Measurements from ENCODE around the gene PSD4.

The PSD4 gene

GRCh38 chr2:113171334-113172075 lies 2.3 kb upstream of the PSD4 start:
- no peaks in the 10 kb centered on the region for H3K27me3 ChIP-seq (replicated peaks; ENCODE audit: insufficient read depth, low read length)
- peaks cover 22% of the 10 kb centered on the region; the same call in 1 of the 2 replicates for H3F3A ChIP-seq (ENCODE audit: insufficient read depth, low read length)
- TF ChIP-seq CTCF (IDR thresholded peaks at IDR 0.05; ENCODE audit: low read length): no peak
- no peak for TF ChIP-seq EZH2phosphoT487 (IDR thresholded peaks at IDR 0.05; ENCODE audit: low read length)
- no peak for TF ChIP-seq EZH2 (optimal IDR thresholded peaks at IDR 0.05; ENCODE audit: low read depth, low read length)
- no peak overlapping the region for H2AFZ ChIP-seq (ENCODE audit: low read length)
- H3K79me2 ChIP-seq (ENCODE audit: low read length): peaks cover 28% of the 10 kb centered on the region
- no peaks in the 10 kb centered on the region for H3K9me2 ChIP-seq (replicated peaks; ENCODE audit: insufficient read depth, low read length)
- no peak overlapping the region for H3K4me2 ChIP-seq (ENCODE audit: low read depth, low read length)
- peaks cover 18% of the 10 kb centered on the region for H3K4me1 ChIP-seq (ENCODE audit: low read length)
- no peak for DNase-seq
- H3K9ac ChIP-seq (ENCODE audit: low read length): no peak overlapping the region
- no peaks in the 10 kb centered on the region for H3K9me3 ChIP-seq (replicated peaks; ENCODE audit: insufficient read depth, low read length)
- no peak overlapping the region for H3K27ac ChIP-seq (ENCODE audit: low read length)
- H3K4me3 ChIP-seq (ENCODE audit: low read length): no peak overlapping the region
- 0 out of 2 replicates have a peak, but pooled peaks cover under 1% of the 10 kb centered on the region for H4K20me1 ChIP-seq (ENCODE audit: insufficient read depth, low read length)
- H3K36me3 ChIP-seq (replicated peaks; ENCODE audit: insufficient read depth, low read length): no peaks in the 10 kb centered on the region

- Histone ChIP-seq H3K4me2 (ENCODE audit: low read depth, low read length) (peak overlapping the region; percentile 98), H3K36me3 (replicated peaks; ENCODE audit: insufficient read depth, low read length) (no peaks in the 10 kb centered on the region; the same call in 1 of the 2 replicates), H3K4me1 (ENCODE audit: low read length) (peaks cover 19% of the 10 kb centered on the region), H3K27ac (ENCODE audit: low read length) (peak overlapping the region; percentile 71; the same call in 1 of the 2 replicates), H3K9me2 (replicated peaks; ENCODE audit: insufficient read depth, low read length) (no peaks in the 10 kb centered on the region), H3K27me3 (replicated peaks; ENCODE audit: insufficient read depth, low read length) (no peaks in the 10 kb centered on the region), H3K4me3 (ENCODE audit: low read length) (peak overlapping the region; percentile 94; the same call in 1 of the 2 replicates), H3K79me2 (ENCODE audit: low read length) (peaks cover 42% of the 10 kb centered on the region), H3K9ac (ENCODE audit: low read length) (peak overlapping the region; percentile 74; the same call in 1 of the 2 replicates), H2AFZ (ENCODE audit: low read length) (peak overlapping the region; percentile 75), H3K9me3 (replicated peaks; ENCODE audit: insufficient read depth, low read length) (no peaks in the 10 kb centered on the region), H4K20me1 (ENCODE audit: insufficient read depth, low read length) (peaks cover 10% of the 10 kb centered on the region; the same call in 1 of the 2 replicates), H3F3A (ENCODE audit: insufficient read depth, low read length) (peaks cover 22% of the 10 kb centered on the region; the same call in 1 of the 2 replicates)
- TF ChIP-seq EZH2phosphoT487 (IDR thresholded peaks at IDR 0.05; ENCODE audit: low read length): no peak
- TF ChIP-seq EZH2 (optimal IDR thresholded peaks at IDR 0.05; ENCODE audit: low read depth, low read length): no peak
- TF ChIP-seq CTCF (IDR thresholded peaks at IDR 0.05; ENCODE audit: low read length): no peak
- no peak for DNase-seq
Observed at GRCh38 chr2:113172721-113173541, 840 bp upstream of the PSD4 start.

GRCh38 chr2:113174376-113174750 lies 592 bp downstream of the PSD4 start:
- H3K79me2 ChIP-seq (ENCODE audit: low read length): peaks cover 56% of the 10 kb centered on the region
- no peaks in the 10 kb centered on the region; the same call in 1 of the 2 replicates for H3K36me3 ChIP-seq (replicated peaks; ENCODE audit: insufficient read depth, low read length)
- H3K4me1 ChIP-seq (ENCODE audit: low read length): peaks cover 19% of the 10 kb centered on the region
- peak overlapping the region; percentile 94 for H3K4me3 ChIP-seq (ENCODE audit: low read length)
- H3K27ac ChIP-seq (ENCODE audit: low read length): peak overlapping the region; percentile 71; the same call in 1 of the 2 replicates
- TF ChIP-seq CTCF (IDR thresholded peaks at IDR 0.05; ENCODE audit: low read length): peak; percentile 27
- TF ChIP-seq EZH2 (optimal IDR thresholded peaks at IDR 0.05; ENCODE audit: low read depth, low read length): no peak
- H3K9ac ChIP-seq (ENCODE audit: low read length): peak overlapping the region; percentile 74
- no peaks in the 10 kb centered on the region for H3K27me3 ChIP-seq (replicated peaks; ENCODE audit: insufficient read depth, low read length)
- peak overlapping the region; percentile 98 for H3K4me2 ChIP-seq (ENCODE audit: low read depth, low read length)
- no peaks in the 10 kb centered on the region for H3K9me3 ChIP-seq (replicated peaks; ENCODE audit: insufficient read depth, low read length)
- no peak for DNase-seq
- H2AFZ ChIP-seq (ENCODE audit: low read length): peak overlapping the region; percentile 75; the same call in 1 of the 2 replicates
- peaks cover 22% of the 10 kb centered on the region; the same call in 1 of the 2 replicates for H3F3A ChIP-seq (ENCODE audit: insufficient read depth, low read length)
- no peaks in the 10 kb centered on the region for H3K9me2 ChIP-seq (replicated peaks; ENCODE audit: insufficient read depth, low read length)
- peaks cover 10% of the 10 kb centered on the region; the same call in 1 of the 2 replicates for H4K20me1 ChIP-seq (ENCODE audit: insufficient read depth, low read length)
